Effector memory CD8-positive, alpha-beta T cell (primary cell): ENCODE data around the gene ZDHHC11B.
"Not testable (repeated sequence)": the region's sequence is repeated elsewhere in the genome, so short reads cannot be mapped to it uniquely, and the experiment has no call there.

Experiments used
- ATAC-seq: fragments of 150-1000 bp; cut with Tn5 transposase; replicated peaks from 2 replicates; pipeline ENCODE4 v1.10.0; 2021; ENCODE audit warnings: mild to moderate bottlenecking, moderate library complexity
- DNase-seq, 3 experiments: peaks; one replicate each; pipeline ENCODE4 v3.0.0; 2021
- H3K27ac Mint-ChIP-seq, 2 donors: one replicate each; pipeline ENCODE4 v1.8.0; 2022; ENCODE audit warnings: mild to moderate bottlenecking in 2 of 2, mixed read lengths in 2 of 2, moderate library complexity in 2 of 2
- H3K27me3 Mint-ChIP-seq, 2 donors: one replicate each; pipeline ENCODE4 v1.8.0; 2022; ENCODE audit warnings: mixed read lengths in 2 of 2
- H3K36me3 Mint-ChIP-seq: one replicate; pipeline ENCODE4 v1.8.0; 2022; ENCODE audit warnings: mild to moderate bottlenecking, moderate library complexity, mixed read lengths; ENCODE audit not compliant: insufficient read depth
- H3K4me1 Mint-ChIP-seq, 2 donors: one replicate each; pipeline ENCODE4 v1.8.0; 2022; ENCODE audit warnings: low read depth in 2 of 2, mixed read lengths in 2 of 2
- H3K4me3 Mint-ChIP-seq, 2 donors: one replicate each; pipeline ENCODE4 v1.8.0; 2022; ENCODE audit warnings: mild to moderate bottlenecking in 2 of 2, mixed read lengths in 2 of 2, moderate library complexity in 2 of 2
- H3K9me3 Mint-ChIP-seq, 2 donors: one replicate each; pipeline ENCODE4 v1.8.0; 2022; ENCODE audit warnings: mixed read lengths in 2 of 2

Gene ZDHHC11B

GRCh38 chr5:771087-771781, 13.3 kb downstream of the ZDHHC11B start:
- Mint-ChIP-seq H3K36me3 (peaks cover 46% of the 10 kb centered on the region), H3K27ac (peak overlapping the region in 1 of 2 donors; percentile 3)
- H3K27me3 Mint-ChIP-seq, ATAC-seq, H3K9me3 Mint-ChIP-seq, H3K4me1 Mint-ChIP-seq, H3K4me3 Mint-ChIP-seq: not testable (repeated sequence)
- DNase-seq = peak in 1 of 3 experiments; percentile 12

GRCh38 chr5:770585-770984, 13.9 kb downstream of the ZDHHC11B start:
- Mint-ChIP-seq H3K36me3 (peaks cover 42% of the 10 kb centered on the region), H3K27ac (peak overlapping the region in 1 of 2 donors; percentile 3)
- not testable (repeated sequence) for H3K4me1 Mint-ChIP-seq, H3K4me3 Mint-ChIP-seq, DNase-seq, H3K9me3 Mint-ChIP-seq, ATAC-seq, H3K27me3 Mint-ChIP-seq

- not testable (repeated sequence) for H3K4me3 Mint-ChIP-seq, ATAC-seq, H3K4me1 Mint-ChIP-seq, H3K9me3 Mint-ChIP-seq, H3K27me3 Mint-ChIP-seq, H3K27ac Mint-ChIP-seq, DNase-seq
- H3K36me3 Mint-ChIP-seq = peaks cover 34% of the 10 kb centered on the region
These were observed 14.9 kb downstream of the ZDHHC11B start for GRCh38 chr5:769485-770145.

GRCh38 chr5:766666-767431, 17.7 kb downstream of the ZDHHC11B start:
- peaks cover 18% of the 10 kb centered on the region for H3K36me3 Mint-ChIP-seq
- H3K27ac Mint-ChIP-seq = no peak overlapping the region

GRCh38 chr5:765948-766631, 18.4 kb downstream of the ZDHHC11B start:
- H3K36me3 Mint-ChIP-seq = peaks cover 21% of the 10 kb centered on the region
- ATAC-seq (no peak), DNase-seq (no peak)
- H3K27me3 Mint-ChIP-seq = no peaks in the 10 kb centered on the region
- H3K9me3 Mint-ChIP-seq = no peaks in the 10 kb centered on the region
- H3K27ac Mint-ChIP-seq = peak overlapping the region in 1 of 2 donors; percentile 18
- peak overlapping the region; percentile 43 to 49 for H3K4me3 Mint-ChIP-seq
- H3K4me1 Mint-ChIP-seq = peaks cover 0 to 9% of the 10 kb centered on the region in 2 donors

More at GRCh38 chr5:766666-767431, 17.7 kb downstream of the ZDHHC11B start:
- ATAC-seq (no peak), DNase-seq (no peak)
- H3K27me3 Mint-ChIP-seq = no peaks in the 10 kb centered on the region
- H3K9me3 Mint-ChIP-seq = no peaks in the 10 kb centered on the region
- peak overlapping the region in 1 of 2 donors; percentile 4 for H3K4me3 Mint-ChIP-seq
- H3K4me1 Mint-ChIP-seq = peaks cover 0 to 7% of the 10 kb centered on the region in 2 donors

GRCh38 chr5:763998-764781, 20.3 kb downstream of the ZDHHC11B start:
- Mint-ChIP-seq H3K4me3 (no peak overlapping the region), H3K27ac (no peak overlapping the region), H3K27me3 (peaks cover 2 to 5% of the 10 kb centered on the region in 2 donors), H3K9me3 (no peaks in the 10 kb centered on the region), H3K4me1 (peaks cover 4 to 14% of the 10 kb centered on the region in 2 donors), H3K36me3 (peaks cover 24% of the 10 kb centered on the region)
- no peak for DNase-seq
- ATAC-seq = no peak

GRCh38 chr5:763397-763796, 21.1 kb downstream of the ZDHHC11B start:
- peak overlapping the region in 1 of 2 donors; percentile 69 for H3K27ac Mint-ChIP-seq
- peaks cover 12 to 22% of the 10 kb centered on the region in 2 donors for H3K4me1 Mint-ChIP-seq
- no peak for DNase-seq
- peaks cover 7 to 10% of the 10 kb centered on the region in 2 donors for H3K27me3 Mint-ChIP-seq
- H3K4me3 Mint-ChIP-seq = no peak overlapping the region
- peaks cover 31% of the 10 kb centered on the region for H3K36me3 Mint-ChIP-seq
- no peaks in the 10 kb centered on the region for H3K9me3 Mint-ChIP-seq
- no peak for ATAC-seq

- H3K4me3 Mint-ChIP-seq = not testable (repeated sequence)
These were observed 21.5 kb downstream of the ZDHHC11B start for GRCh38 chr5:762996-763395.

GRCh38 chr5:761854-762710, 22.4 kb downstream of the ZDHHC11B start:
- no peak for DNase-seq
- Mint-ChIP-seq H3K36me3 (peaks cover 39% of the 10 kb centered on the region), H3K4me3 (no peak overlapping the region), H3K4me1 (peaks cover 19 to 33% of the 10 kb centered on the region in 2 donors), H3K9me3 (no peaks in the 10 kb centered on the region), H3K27ac (peak overlapping the region in 1 of 2 donors; percentile 41), H3K27me3 (peaks cover 14 to 18% of the 10 kb centered on the region in 2 donors)
- ATAC-seq = no peak

More at GRCh38 chr5:762996-763395, 21.5 kb downstream of the ZDHHC11B start:
- H3K9me3 Mint-ChIP-seq, DNase-seq, H3K27me3 Mint-ChIP-seq, ATAC-seq: not testable (repeated sequence)
- H3K27ac Mint-ChIP-seq = peak overlapping the region in 1 of 2 donors; percentile 69
- peaks cover 34% of the 10 kb centered on the region for H3K36me3 Mint-ChIP-seq
- peaks cover 13 to 24% of the 10 kb centered on the region in 2 donors for H3K4me1 Mint-ChIP-seq

GRCh38 chr5:761059-761771, 23.3 kb downstream of the ZDHHC11B start:
- no peak for DNase-seq
- H3K27ac Mint-ChIP-seq = peak overlapping the region in 1 of 2 donors; percentile 41
- H3K4me3 Mint-ChIP-seq = no peak overlapping the region
- no peaks in the 10 kb centered on the region for H3K9me3 Mint-ChIP-seq
- no peak for ATAC-seq
- peaks cover 20 to 27% of the 10 kb centered on the region in 2 donors for H3K27me3 Mint-ChIP-seq
- peaks cover 19 to 35% of the 10 kb centered on the region in 2 donors for H3K4me1 Mint-ChIP-seq
- peaks cover 43% of the 10 kb centered on the region for H3K36me3 Mint-ChIP-seq

GRCh38 chr5:760363-761058, 24.0 kb downstream of the ZDHHC11B start:
- Mint-ChIP-seq H3K27ac (peak overlapping the region in 1 of 2 donors; percentile 41), H3K36me3 (peaks cover 43% of the 10 kb centered on the region), H3K4me1 (peaks cover 19 to 33% of the 10 kb centered on the region in 2 donors), H3K27me3 (peaks cover 23 to 30% of the 10 kb centered on the region in 2 donors), H3K9me3 (no peaks in the 10 kb centered on the region), H3K4me3 (no peak overlapping the region)
- ATAC-seq = no peak
- DNase-seq = no peak
